GM10847 (cell line): ENCODE measurements around the gene SAFB.

Source experiments
- POLR2A ChIP-seq: IDR thresholded peaks from 2 replicates; pipeline ENCODE4 v1.6.1; 2011; ENCODE audit not compliant: insufficient read length; ENCODE audit errors: extremely low read depth

The SAFB gene

DNA sequence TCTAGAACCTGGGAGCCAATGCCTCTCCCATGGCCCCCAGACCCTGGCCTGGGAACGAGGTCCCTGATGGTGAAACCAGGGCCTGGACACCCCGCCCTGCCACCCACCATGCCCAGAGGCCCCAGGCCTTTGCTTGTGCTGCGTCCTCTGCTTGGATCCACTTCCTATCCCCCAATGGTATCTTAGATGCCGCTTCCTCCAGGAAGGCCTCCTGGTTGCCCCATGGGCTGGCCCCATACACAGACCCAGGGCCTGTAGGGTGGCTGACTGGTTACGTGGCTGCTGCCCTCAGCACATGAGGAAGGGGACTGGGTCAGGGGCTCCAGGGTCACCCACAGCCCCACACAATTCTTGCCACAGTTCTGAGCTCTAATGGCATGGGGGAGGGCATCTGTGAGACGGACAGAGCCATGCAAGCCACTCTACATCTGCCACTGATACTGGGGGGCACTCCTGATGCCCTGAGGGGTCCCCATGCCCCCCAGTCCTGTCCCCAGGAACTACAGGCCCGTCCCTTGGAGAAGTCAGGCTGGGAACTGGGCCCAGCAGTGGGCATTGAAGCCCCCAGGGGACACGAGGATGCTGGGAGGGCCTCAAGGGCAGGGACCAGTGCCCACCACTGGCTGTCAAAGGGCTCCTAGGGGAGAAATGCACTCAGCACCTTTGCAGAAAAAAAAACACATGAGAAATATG is 72.2 kb downstream of the SAFB start:
- TF ChIP-seq POLR2A = no peak

- no peak for TF ChIP-seq POLR2A
Measured at GRCh38 chr19:5695649-5696195, 72.8 kb downstream of the SAFB start.

DNA sequence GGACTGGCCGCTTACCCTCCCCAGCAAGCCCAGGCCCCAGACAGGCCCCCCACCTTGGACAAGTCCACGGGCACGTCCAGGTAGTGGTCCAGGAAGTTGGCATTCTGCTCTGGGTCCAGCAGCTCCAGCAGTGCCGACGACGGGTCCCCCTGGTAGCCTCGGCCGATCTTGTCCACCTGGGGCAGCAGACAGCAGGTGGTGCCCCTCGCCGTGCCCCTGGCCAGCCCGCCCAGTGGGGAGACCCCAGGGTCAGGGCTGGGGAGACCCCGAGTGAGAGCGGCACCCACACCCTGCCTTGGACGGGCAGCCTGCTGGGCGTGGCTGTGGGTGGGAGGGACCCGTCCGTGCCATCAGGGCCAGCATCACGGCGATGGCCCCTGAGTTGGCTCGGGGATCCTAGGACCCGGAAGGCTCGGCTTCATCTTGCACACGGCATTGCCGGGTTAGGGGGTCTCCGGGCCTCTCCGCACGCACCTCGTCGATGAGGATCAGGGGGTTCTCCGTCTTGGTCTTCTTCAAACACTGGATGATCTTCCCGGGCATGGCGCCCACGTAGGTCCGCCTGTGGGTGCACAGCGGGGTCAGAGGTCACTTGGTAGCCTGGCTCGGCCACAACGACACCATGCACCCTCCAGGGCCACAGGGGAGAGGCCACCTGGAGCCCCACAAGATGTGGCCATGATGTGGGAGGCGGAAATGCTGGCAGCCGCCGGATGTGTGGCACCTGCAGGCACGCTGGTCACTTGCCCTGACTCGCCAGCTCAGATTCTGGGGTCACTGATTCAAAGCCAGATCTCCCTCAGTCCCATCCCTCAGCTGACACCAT is 73.5 kb downstream of the SAFB start:
- TF ChIP-seq POLR2A = no peak

DNA sequence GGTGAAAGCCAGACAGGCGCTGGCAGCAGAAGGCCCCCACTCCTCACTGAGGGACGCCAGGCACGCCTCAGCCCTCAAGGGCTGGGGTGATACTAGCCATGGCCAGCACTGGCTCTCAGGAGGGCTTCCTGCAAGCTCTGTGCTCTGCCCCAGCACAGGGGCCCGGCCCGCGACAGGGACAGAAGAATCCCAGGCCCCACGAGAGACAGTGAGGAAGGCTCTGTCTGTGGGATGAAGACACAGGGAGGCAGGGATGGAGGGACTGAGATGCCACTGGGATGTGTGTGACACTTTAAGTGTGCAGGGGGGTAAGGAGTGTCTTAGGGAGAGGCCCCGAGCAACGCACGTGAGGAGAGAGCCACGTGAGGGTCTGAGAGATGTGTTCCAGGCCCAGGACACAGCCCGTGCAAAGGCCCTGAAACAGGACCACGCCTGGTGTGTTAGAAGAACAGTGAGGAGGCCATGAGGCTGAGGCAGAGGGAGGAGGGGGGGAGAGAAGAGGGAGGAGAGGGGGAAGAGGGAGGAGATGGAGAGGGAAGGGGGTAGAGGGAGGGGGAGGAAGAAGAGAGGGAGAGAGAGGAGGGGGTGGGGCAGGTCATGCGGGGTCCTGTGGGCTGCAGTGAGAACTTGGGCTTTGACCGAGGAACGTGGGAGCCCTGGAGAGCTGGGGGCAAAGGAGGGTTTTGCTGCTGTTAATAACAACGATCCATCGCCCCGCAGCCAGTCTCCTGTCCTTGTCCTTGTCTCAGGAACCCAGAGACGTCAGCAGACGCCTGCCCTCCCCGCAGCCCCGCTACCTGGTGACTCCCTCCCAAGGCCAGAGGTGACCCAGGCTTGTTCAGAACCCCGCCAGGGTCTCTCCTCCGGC is 74.4 kb downstream of the SAFB start:
- TF ChIP-seq POLR2A = peak; percentile 9

DNA sequence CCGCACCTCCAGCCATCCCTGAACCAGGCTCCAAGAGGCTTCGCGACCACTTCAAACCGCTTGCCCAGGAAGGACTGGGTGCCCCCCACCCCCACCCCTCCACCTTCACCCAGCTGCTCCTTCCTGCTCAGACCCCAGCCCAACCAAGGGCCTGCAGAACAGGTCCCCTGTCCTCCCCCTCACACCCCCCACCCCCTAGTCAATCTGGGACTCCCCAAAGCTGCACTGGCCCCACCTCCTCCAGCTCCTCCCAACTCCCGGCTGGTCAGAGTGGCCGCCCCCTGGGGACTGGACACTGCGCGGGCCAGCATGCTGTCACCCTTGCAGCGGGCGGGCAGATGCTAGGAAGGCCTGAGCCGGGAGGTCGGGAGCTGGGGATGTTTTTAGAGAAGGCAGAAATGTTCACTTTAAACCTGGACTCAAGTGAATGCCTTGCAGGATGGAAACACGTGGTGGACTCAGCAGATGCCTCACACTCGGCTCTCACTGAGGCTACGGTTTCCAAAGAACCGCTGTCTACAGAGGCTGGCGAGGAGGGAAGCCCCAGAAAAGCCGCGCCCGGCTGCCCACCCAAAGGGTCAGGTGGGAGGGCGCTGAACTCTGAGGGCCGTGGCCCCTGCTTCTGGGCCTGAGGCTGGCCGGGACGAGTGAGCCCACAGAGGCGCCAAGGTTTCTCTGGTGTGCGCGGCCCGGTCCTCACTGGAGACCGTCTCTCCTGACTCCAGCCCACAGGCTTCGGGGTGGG is 75.2 kb downstream of the SAFB start:
- no peak for TF ChIP-seq POLR2A

DNA sequence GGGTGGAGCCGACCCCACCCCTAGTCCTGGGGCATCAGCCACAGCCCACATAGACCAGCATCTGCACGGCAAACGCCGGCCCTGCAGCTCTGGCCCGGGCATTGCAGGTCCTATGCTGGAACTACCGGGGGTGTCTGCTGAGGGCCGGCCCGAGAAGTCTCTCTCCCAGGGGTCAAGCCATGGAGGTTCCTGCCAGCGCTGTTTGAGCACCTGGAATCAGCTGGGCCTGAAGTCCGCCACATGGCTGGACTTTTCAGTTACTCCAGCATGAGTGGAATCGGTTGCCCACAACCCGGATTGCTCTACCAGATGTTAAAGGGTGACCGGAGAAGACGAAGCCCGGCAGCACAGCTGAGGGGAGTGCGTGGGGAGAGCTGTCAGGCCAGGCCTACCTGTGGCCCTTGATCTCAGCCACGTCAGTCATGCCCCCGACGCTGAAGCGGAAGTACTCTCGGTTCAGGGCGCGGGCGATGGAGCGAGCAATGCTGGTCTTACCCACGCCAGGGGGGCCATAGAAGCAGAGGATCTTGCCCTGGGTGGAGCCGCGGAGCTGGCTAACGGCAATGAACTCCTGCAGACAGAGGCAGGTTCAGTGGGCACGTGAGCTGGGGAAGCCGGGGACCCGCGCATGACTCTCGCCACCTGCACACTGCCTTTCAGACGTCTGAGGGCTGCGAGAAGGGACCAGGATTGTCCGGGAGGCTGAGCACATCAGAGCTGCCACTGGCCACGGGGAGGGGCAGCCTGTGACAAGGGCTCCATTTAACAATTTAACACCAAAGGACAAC is 75.9 kb downstream of the SAFB start:
- TF ChIP-seq POLR2A = no peak

DNA sequence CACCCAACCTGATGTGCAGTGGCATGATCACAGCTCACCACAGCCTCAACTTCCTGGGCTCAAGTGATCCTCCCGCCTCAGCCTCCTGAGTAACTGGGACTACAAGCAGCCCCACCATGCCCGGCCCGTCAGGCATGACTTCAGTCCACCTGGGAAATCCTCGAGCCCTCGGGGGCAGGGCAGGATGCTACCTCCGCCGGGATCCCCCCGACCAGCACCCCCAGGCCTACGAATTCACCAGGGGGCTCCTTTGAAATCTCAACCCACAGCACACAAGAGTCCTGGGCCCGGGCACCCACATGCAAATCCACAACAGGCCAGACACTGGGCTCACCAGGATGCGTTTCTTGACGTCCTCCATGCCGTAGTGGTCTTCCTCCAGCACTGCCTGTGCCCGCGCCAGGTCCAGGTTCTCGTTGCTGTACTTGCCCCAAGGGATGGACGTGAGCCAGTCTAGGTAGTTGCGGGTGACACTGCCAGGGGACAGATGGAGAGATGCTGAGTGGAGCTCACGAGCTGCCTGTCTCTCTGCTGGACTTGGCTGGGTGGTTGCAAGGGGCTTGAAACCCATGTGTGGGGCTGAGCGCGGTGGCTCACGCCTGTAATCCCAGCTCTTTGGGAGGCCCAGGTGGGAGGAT is 77.7 kb downstream of the SAFB start:
- TF ChIP-seq POLR2A = no peak

GRCh38 chr19:5703819-5704818 is 81.2 kb downstream of the SAFB start:
- TF ChIP-seq POLR2A = no peak

DNA sequence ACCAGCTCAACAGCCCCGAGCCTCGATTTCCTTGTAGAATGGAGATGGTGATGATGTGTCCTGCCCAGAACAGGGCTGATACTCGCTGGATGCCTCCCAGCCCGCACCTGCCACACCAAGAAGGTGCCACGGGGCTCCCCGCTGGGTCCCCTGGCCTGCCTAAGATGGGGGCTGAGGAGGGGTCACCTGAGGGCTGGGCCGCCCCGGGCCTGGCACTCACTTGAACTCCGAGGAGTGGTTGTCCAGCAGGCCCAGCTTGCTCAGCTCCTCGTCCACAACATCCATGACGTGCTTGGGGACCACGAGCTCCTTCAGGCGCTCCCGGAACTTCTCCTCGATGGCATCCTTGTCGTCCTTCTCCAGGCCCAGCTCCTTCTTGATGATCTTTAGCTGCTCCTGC is 82.7 kb downstream of the SAFB start:
- no peak for TF ChIP-seq POLR2A

DNA sequence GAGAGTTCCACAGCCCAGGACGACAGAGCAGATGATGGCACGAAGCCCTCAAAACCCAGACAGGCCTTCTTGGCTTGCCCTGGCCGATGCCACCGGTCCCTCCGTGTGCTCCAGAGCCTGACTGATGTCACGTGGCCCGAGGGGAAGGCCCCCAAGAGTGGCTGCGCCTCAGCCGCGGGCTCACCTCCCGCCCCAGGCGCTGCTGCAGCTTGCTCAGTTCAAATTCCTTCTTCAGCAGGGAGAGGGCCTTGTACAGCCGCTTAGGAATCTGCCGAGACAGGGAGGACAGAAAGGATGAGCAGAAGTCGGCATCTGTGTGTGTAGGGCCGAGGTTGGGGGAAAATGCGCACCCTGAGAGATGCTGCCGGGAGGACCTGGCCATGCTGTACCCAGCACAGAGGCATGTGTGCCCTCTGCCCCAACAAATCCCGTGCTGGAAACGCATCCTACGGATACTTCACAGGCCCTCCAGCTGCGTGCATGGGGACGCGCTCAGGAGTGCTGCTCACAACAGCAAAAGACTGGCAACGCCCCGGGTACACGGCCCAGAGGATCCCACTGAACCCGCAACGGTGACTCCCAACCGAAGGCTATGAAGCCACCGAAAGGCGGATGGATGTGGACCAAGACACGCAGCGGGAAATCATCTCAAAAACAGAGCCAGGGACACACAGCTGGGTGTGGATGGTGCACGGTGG is 84.1 kb downstream of the SAFB start:
- TF ChIP-seq POLR2A = no peak

DNA sequence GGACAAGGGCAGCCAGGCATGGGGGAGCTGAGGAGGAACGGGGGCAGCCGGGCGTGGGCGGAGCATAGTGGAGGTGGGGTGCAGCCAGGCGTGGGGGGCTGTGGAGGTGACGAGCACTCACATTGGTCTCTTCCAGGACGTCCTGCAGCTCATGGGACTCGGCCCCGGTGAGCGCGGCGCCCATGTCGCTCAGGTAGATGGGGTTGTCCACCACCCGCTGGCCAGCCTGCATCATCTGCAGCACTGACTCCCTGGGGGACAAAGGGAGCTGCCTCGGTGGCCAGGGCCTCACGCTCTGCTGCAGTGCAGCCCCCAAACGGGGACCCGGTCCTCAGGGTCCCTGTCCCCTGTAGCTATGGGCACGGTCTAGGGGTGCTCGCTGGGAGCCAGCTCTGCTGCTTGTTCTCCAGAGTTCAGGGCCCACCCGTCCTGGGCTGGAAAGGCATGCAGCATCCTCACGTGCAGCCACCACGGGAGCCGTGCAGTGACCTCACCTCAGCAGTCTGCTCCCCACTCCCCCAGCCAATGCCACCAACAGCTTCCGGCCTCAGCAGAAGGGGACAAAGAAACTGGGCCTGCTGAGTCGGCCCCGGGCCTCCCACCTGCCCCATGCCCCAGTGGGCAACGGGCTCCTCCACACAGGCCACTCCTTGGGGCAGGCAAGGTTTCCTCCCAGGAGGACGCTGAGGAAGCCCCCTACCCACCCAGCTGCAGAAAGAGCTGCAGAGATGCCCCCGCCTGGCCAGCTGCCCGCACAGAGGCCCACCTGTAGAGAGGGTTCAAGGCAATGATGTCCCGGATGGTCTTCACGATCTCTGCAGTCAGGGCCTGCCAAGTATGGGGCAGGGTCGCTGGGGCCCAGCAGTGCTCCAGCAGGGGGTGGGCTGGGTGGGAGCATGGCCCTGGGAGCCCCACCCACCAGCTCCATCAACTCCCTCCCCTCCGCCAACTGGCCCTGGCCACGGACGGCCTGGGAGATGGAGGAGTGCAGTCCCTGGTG is 85.0 kb downstream of the SAFB start:
- no peak for TF ChIP-seq POLR2A

DNA sequence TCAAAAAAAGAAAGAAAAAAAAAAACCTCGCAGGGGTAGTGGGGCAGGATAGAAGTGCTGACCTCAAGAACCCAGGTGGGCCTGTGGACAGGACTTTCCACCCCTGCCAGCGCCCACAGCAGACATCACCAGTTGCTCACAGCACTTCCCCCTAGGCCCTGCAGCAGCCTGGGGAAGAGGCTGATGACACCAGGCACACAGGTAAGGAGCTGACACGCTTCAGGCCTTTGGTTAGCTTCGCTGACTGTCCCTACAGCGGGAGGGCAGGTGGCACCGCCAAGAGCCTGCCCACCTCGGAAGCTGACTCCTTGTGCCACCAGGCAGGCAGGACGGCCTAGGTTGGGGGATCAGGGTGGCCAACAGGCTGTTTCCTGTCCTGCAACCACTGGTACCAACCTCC is 88.1 kb downstream of the SAFB start:
- no peak for TF ChIP-seq POLR2A
